ENCODE data around the gene NECTIN3. TPM values are rescaled to one million over a fixed set of nuclear protein-coding genes. Genes with fewer than 3 reads are reported as not detected.
A peak's percentile ranks its signal among the peaks of the same experiment; 100 is the strongest.

The NECTIN3 gene
- total RNA-seq, 8 experiments from 2014 or later: 17.1 to 93.0 (median 31.4) TPM

DNA sequence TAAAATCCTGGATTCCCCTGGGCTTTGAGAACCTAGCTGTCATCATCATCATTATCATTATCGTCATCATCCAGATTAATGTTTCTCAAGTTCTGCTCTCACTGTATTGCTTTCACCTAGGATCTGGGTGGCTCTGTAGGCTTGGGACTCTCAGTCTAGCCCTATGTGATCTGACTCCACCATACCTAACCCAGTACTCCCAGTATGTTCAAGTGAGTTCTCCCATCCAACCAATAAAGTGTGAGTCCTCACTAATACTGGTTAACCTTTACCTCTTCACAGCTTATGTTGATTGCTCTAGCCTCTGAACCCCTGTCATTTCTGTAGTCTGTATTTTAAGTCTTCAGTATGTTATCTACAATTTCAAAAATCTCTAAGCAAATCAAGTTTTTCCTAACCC, 102.3 kb downstream of the NECTIN3 start:
- ATAC-seq (replicated peaks in 6 of 8): no peak
- Histone ChIP-seq H3K27ac (no peak overlapping the region), H3K4me1 (replicated peaks in 1 of 2) (peaks cover 0 to 3% of the 10 kb centered on the region in 2 donors), H3K4me3 (no peak overlapping the region)
- 57 to 100% (median 100%) methylated on average over 1 of the region's 1 CpG; no CpG with 5 or more reads in 3 of the 10 experiments for WGBS, 10 experiments
- in situ Hi-C loops (cut with MboI; ENCODE audit: low pct_unique_long_range_greater_than_20kb in 2 of 9, low sequenced_read_pairs in 9 of 9, unreplicated experiment in 9 of 9): no loop called here

DNA sequence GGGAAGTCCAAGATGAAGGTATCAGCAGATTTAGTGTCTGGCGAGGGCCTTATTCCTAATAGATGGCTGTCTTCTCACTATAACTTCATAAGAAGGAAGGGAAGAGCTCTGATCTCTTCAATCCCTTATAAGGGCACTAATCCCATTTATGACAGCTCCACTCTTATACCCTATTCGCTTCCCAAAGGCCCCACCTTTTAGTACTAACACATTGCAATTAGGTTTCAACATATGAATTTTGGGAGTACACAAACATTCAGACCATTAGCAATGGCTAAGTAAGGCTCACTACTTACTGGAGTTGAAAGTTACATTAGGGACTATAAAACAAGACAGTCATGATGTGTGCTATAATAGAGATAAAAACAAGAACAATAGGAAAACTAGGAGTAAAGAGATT, 118.9 kb downstream of the NECTIN3 start:
- in situ Hi-C loops (cut with MboI; ENCODE audit: low pct_unique_long_range_greater_than_20kb in 2 of 9, low sequenced_read_pairs in 9 of 9, unreplicated experiment in 9 of 9): no loop called here
- ATAC-seq (replicated peaks in 6 of 8): peak in 2 of 8 experiments; percentile 53 to 59
- 75 to 100% (median 93%) methylated on average over 1 to 2 of the region's 2 CpGs; no CpG with 5 or more reads in 3 of the 10 experiments for WGBS, 10 experiments
- Histone ChIP-seq H3K4me3 (no peak overlapping the region), H3K4me1 (replicated peaks in 1 of 2) (peaks cover 10 to 18% of the 10 kb centered on the region in 2 donors), H3K27ac (no peak overlapping the region)

DNA sequence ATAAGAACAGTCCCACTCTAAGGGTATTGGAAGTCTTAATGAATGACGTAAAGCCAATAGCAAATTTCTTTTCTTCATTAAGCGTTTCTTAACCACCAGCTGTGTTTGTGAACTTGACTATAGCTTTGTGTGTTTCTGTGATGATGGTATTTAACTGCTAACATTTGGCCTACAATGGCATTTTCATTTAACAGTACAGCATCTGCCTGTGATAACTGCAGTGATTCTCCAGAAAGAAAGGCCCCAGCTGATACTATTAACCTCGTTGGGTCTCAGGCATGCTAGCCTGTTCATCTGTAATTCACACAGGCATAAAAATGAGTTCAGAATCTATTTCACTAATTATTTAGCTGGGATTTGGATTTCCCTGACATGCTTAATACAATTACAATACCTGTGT, 121.9 kb downstream of the NECTIN3 start:
- Histone ChIP-seq H3K27ac (peak overlapping the region in 1 of 2 donors; percentile 14), H3K4me3 (no peak overlapping the region), H3K4me1 (replicated peaks in 1 of 2) (peaks cover 10 to 18% of the 10 kb centered on the region in 2 donors)
- peak in 2 of 8 experiments; percentile 55 to 59 for ATAC-seq (replicated peaks in 6 of 8)
- WGBS, 10 experiments: 0 to 100% (median 70%) methylated on average over 1 to 3 of the region's 3 CpGs
- in situ Hi-C loops (cut with MboI; ENCODE audit: low pct_unique_long_range_greater_than_20kb in 2 of 9, low sequenced_read_pairs in 9 of 9, unreplicated experiment in 9 of 9): no loop called here

DNA sequence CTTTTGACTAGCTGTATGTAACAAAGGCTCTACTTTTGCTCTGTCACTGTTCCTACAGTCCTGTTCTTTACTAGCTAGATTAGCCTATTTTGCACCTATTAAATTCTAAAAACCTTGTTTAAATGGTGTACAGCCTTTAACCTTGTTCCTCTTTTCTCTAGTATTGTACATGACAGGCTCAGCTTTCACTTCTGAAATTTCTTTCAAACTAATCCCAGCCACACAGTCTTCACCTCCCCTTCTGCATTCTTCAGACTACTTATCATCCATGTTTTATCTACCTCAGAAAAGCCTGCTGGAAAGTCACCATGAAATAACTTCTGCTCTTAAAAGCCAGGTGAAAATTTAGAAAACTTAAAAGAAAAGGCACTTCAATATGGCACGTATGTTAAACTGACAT, 122.4 kb downstream of the NECTIN3 start:
- no peak overlapping the region for H3K27ac ChIP-seq
- WGBS, 10 experiments: 67 to 100% (median 100%) methylated on average over 1 of the region's 1 CpG; no CpG with 5 or more reads in 2 of the 10 experiments
- ATAC-seq (replicated peaks in 6 of 8): no peak
- peaks cover 10 to 18% of the 10 kb centered on the region in 2 donors for H3K4me1 ChIP-seq (replicated peaks in 1 of 2)
- H3K4me3 ChIP-seq: no peak overlapping the region
- in situ Hi-C loops (cut with MboI; ENCODE audit: low pct_unique_long_range_greater_than_20kb in 2 of 9, low sequenced_read_pairs in 9 of 9, unreplicated experiment in 9 of 9): no loop called here

DNA sequence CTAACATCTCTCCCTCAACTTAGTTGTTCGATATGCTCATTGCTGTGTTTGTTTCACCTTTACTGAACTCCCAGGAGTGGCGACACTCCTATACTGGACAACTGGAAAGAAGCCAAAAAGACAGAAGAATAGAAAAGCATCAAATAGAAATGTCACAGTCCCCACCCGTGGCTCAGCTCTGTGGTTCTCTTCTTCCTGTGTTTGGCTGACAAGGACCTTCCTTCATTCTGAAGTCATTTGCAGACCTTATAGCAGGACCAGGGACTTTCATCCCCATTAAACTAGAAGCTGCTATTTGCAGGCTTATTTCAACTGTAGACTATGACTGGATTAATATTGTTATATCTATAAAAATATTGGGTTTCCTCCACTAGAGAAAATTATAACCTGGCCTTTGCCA, 125.9 kb downstream of the NECTIN3 start:
- Histone ChIP-seq H3K4me1 (replicated peaks in 1 of 2) (peaks cover 10 to 18% of the 10 kb centered on the region in 2 donors), H3K4me3 (no peak overlapping the region), H3K27ac (no peak overlapping the region)
- ATAC-seq (replicated peaks in 6 of 8): no peak
- WGBS, 10 experiments: 80 to 100% (median 96%) methylated on average over 1 to 3 of the region's 3 CpGs; no CpG with 5 or more reads in 1 of the 10 experiments
- in situ Hi-C loops (cut with MboI; ENCODE audit: low pct_unique_long_range_greater_than_20kb in 2 of 9, low sequenced_read_pairs in 9 of 9, unreplicated experiment in 9 of 9): no loop called here

- H3K4me3 ChIP-seq: no peak overlapping the region
- no peak overlapping the region for H3K27ac ChIP-seq
- ATAC-seq (replicated peaks in 6 of 8): no peak
- in situ Hi-C loops (cut with MboI; ENCODE audit: low pct_unique_long_range_greater_than_20kb in 2 of 9, low sequenced_read_pairs in 9 of 9, unreplicated experiment in 9 of 9): loop anchor here in 1 of 9 experiments (25.0 kb wide), 1 partner anchor 337 kb away; the partner anchor contains the start of gene CD96
- no peaks in the 10 kb centered on the region for H3K4me1 ChIP-seq (replicated peaks in 1 of 2)
These were observed 128.4 kb downstream of the NECTIN3 start for GRCh38 chr3:111200027-111200426.

GRCh38 chr3:111210003-111210711, 138.5 kb downstream of the NECTIN3 start:
- Histone ChIP-seq H3K4me1 (replicated peaks in 1 of 2) (no peaks in the 10 kb centered on the region), H3K4me3 (no peak overlapping the region), H3K27ac (no peak overlapping the region)
- ATAC-seq (replicated peaks in 6 of 8): peak in 3 of 8 experiments; percentile 58 to 71 (median 60)
- in situ Hi-C loops (cut with MboI; ENCODE audit: low pct_unique_long_range_greater_than_20kb in 2 of 9, low sequenced_read_pairs in 9 of 9, unreplicated experiment in 9 of 9): loop anchor here in 1 of 9 experiments (25.0 kb wide), 1 partner anchor 327 kb away; the partner anchor contains the start of gene CD96
- 0 to 75% (median 50%) methylated on average over 1 of the region's 1 CpG; no CpG with 5 or more reads in 5 of the 10 experiments for WGBS, 10 experiments

GRCh38 chr3:111210866-111211564, 139.4 kb downstream of the NECTIN3 start:
- no peak overlapping the region for H3K4me3 ChIP-seq
- 83 to 100% (median 94%) methylated on average over 1 to 3 of the region's 3 CpGs; no CpG with 5 or more reads in 1 of the 10 experiments for WGBS, 10 experiments
- no peak for ATAC-seq (replicated peaks in 6 of 8)
- no peaks in the 10 kb centered on the region for H3K4me1 ChIP-seq (replicated peaks in 1 of 2)
- H3K27ac ChIP-seq: no peak overlapping the region
- in situ Hi-C loops (cut with MboI; ENCODE audit: low pct_unique_long_range_greater_than_20kb in 2 of 9, low sequenced_read_pairs in 9 of 9, unreplicated experiment in 9 of 9): loop anchor here in 1 of 9 experiments (25.0 kb wide), 1 partner anchor 326 kb away; the partner anchor contains the start of gene CD96

DNA sequence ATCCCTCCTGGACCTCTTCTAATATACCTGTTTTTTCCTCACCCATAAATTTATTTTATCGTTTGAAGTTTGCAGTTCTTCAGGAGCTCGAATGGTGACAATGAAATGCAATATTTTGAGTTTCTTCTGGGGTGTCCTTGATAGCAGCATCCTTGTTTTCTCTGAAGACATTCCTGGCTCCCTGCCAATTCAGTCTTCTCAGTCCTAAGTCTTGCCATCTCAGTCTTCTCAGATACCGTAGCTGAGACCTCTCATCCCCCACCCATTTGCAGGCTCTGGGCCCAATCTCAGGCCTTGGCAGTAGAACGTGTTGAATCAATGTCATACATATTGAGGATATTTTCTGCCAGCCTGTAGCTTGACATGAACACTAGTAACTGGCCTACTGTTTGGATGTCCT, 140.9 kb downstream of the NECTIN3 start:
- H3K4me1 ChIP-seq (replicated peaks in 1 of 2): no peaks in the 10 kb centered on the region
- WGBS, 10 experiments: 50 to 100% (median 88%) methylated on average over 1 to 4 of the region's 4 CpGs; no CpG with 5 or more reads in 2 of the 10 experiments
- in situ Hi-C loops (cut with MboI; ENCODE audit: low pct_unique_long_range_greater_than_20kb in 2 of 9, low sequenced_read_pairs in 9 of 9, unreplicated experiment in 9 of 9): loop anchor here in 1 of 9 experiments (25.0 kb wide), 1 partner anchor 325 kb away; the partner anchor contains the start of gene CD96
- H3K4me3 ChIP-seq: no peak overlapping the region
- no peak for ATAC-seq (replicated peaks in 6 of 8)
- H3K27ac ChIP-seq: no peak overlapping the region

GRCh38 chr3:111215481-111215880, 143.9 kb downstream of the NECTIN3 start:
- in situ Hi-C loops (cut with MboI; ENCODE audit: low pct_unique_long_range_greater_than_20kb in 2 of 9, low sequenced_read_pairs in 9 of 9, unreplicated experiment in 9 of 9): loop anchor here in 1 of 9 experiments (25.0 kb wide), 1 partner anchor 322 kb away; the partner anchor contains the start of gene CD96
- H3K4me3 ChIP-seq: no peak overlapping the region
- 17% methylated on average over 1 of the region's 1 CpG; no CpG with 5 or more reads in 9 of the 10 experiments for WGBS, 10 experiments
- no peak for ATAC-seq (replicated peaks in 6 of 8)
- H3K27ac ChIP-seq: no peak overlapping the region
- no peaks in the 10 kb centered on the region for H3K4me1 ChIP-seq (replicated peaks in 1 of 2)

GRCh38 chr3:111218615-111219014, 147.0 kb downstream of the NECTIN3 start:
- in situ Hi-C loops (cut with MboI; ENCODE audit: low pct_unique_long_range_greater_than_20kb in 2 of 9, low sequenced_read_pairs in 9 of 9, unreplicated experiment in 9 of 9): loop anchor here in 1 of 9 experiments (25.0 kb wide), 1 partner anchor 319 kb away; the partner anchor contains the start of gene CD96
- ATAC-seq (replicated peaks in 6 of 8): peak in 1 of 8 experiments; percentile 13
- Histone ChIP-seq H3K4me3 (no peak overlapping the region), H3K27ac (no peak overlapping the region), H3K4me1 (replicated peaks in 1 of 2) (no peaks in the 10 kb centered on the region)
- 0 to 100% (median 70%) methylated on average over 1 of the region's 1 CpG; no CpG with 5 or more reads in 4 of the 10 experiments for WGBS, 10 experiments

- H3K27ac ChIP-seq: no peak overlapping the region
- no peak overlapping the region for H3K4me3 ChIP-seq
- H3K4me1 ChIP-seq (replicated peaks in 1 of 2): no peaks in the 10 kb centered on the region
- in situ Hi-C loops (cut with MboI; ENCODE audit: low pct_unique_long_range_greater_than_20kb in 2 of 9, low sequenced_read_pairs in 9 of 9, unreplicated experiment in 9 of 9): no loop called here
- ATAC-seq (replicated peaks in 6 of 8): peak in 2 of 8 experiments; percentile 97
These were observed 155.6 kb downstream of the NECTIN3 start for GRCh38 chr3:111227216-111227615.

- Histone ChIP-seq H3K4me3 (no peak overlapping the region), H3K4me1 (replicated peaks in 1 of 2) (no peaks in the 10 kb centered on the region), H3K27ac (no peak overlapping the region)
- in situ Hi-C loops (cut with MboI; ENCODE audit: low pct_unique_long_range_greater_than_20kb in 2 of 9, low sequenced_read_pairs in 9 of 9, unreplicated experiment in 9 of 9): no loop called here
- WGBS, 10 experiments: 81 to 100% (median 91%) methylated on average over 1 to 2 of the region's 3 CpGs; no CpG with 5 or more reads in 6 of the 10 experiments
- ATAC-seq (replicated peaks in 6 of 8): peak in 1 of 8 experiments; percentile 13
These were observed 157.7 kb downstream of the NECTIN3 start for GRCh38 chr3:111229301-111229700.
